HG02870 (cell line): ENCODE data around the gene CCN2.

Experiments used
- ATAC-seq: cut with Tn5 transposase; IDR thresholded peaks from one replicate; pipeline ENCODE4 v1.9.1; 2021; ENCODE audit warnings: mild to moderate bottlenecking, moderate library complexity; ENCODE audit not compliant: unreplicated experiment

Gene CCN2, protein sequence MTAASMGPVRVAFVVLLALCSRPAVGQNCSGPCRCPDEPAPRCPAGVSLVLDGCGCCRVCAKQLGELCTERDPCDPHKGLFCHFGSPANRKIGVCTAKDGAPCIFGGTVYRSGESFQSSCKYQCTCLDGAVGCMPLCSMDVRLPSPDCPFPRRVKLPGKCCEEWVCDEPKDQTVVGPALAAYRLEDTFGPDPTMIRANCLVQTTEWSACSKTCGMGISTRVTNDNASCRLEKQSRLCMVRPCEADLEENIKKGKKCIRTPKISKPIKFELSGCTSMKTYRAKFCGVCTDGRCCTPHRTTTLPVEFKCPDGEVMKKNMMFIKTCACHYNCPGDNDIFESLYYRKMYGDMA

GRCh38 chr6:131950767-131951575, at the start of gene CCN2:
TSS of gene CCN2 (minus strand) at chr6:131951372. CDS start at chr6:131951172, 200 bp downstream.
- no peak for ATAC-seq

GRCh38 chr6:132000296-132000695, 49.1 kb upstream of the CCN2 start:
- ATAC-seq: no peak

GRCh38 chr6:131999545-132000146, 48.5 kb upstream of the CCN2 start:
- no peak for ATAC-seq

- no peak for ATAC-seq
Observed at GRCh38 chr6:131998255-131998982, 47.2 kb upstream of the CCN2 start.

DNA sequence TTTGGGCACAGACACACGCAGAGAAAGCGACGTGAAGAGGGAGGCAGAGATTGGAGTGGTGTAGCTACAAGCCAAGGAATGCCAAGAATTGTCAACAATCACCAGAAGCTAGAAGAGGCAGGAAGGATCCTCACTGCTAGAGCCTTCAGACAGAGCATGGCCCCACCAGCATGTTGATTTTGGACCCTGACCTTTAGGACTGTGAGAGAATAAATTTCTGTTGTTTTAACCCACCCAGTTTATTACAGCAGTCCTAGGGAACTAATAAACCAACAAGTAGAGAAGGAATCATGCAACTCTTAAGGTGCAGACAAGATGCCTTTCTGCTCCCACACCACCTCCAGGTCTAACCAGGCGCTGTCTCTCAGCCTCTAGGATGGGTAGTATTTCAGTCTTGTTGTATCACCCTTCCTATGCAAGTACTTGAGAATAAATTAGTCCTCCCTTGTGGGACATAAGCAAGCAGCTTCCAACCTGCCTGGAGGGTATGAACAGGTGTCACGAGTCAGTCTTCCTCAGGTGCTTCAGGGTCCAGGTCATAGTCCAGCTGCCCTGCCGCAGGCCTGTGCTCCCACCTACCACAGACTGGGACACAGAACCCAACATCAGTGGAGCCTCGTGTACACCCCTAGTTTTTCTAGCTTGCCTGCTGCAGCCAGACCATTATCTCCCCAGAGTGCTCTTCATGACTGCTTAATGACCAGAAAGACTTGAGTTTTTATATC, 46.4 kb upstream of the CCN2 start:
- ATAC-seq: no peak

- ATAC-seq: no peak
Observed at GRCh38 chr6:131995917-131996316, 44.7 kb upstream of the CCN2 start.

GRCh38 chr6:131992557-131992956, 41.4 kb upstream of the CCN2 start:
- no peak for ATAC-seq

- ATAC-seq: no peak
Observed at GRCh38 chr6:131989036-131989435, 37.9 kb upstream of the CCN2 start.

GRCh38 chr6:131982740-131983259, 31.6 kb upstream of the CCN2 start:
- no peak for ATAC-seq

- no peak for ATAC-seq
Observed at GRCh38 chr6:131981624-131981978, 30.4 kb upstream of the CCN2 start.

DNA sequence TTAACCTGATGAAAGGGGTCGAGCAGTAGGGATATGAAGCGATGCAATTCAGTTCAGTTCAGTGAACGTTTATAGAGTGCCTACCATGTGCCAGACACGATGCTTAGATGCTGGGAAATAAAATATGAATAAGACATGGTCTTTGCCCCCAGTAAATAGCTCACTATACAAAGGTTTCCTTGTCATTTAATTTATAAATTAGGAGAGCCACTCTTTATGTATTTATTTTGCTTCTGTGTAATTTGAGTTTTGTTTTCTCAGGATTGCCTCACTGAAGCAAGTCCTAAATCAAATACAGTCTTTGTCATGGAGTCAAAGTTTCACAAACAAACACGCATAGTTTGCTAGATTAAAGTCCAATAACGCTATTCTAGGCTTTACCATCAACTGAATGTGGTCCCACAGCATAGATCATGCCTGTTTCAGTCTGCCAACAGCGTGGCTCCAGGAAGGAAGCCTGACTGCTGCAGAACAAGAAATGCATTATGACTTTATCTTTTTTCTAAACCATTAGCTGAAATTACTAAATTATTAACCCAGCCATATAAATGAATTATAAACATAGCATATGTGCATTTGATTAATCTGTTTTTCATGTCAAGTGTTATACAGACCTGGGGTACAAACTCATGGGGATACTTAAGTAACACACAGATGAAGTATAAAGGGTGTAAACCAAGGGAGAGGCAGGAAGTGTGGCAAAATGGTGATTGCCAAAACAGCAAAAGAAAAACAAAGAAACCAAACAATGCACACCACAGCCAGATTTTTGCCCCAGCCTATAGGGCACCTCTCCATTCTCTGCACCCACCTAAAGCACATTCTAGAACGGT, 29.8 kb upstream of the CCN2 start:
- no peak for ATAC-seq

DNA sequence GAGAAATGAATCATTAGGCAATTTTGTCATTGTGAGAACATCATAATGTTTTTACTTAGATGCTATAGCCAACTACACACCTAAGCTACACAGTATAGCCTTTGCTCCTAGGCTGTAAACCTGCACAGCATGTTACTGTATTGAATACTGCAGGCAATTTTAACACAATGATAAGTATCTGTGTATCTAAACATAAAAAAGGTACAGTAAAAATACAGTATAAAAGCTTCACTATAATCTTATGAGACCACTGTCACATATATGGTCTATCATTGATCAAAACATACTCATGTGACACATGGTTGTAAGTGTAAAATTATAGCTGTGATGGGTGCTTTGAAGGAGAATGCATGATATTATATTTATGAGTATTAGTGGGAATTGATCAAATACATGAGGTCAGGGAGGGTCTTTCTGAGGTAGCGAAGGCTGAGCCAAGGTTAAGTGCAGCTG, 29.2 kb upstream of the CCN2 start:
- ATAC-seq: no peak

GRCh38 chr6:131979515-131980337, 28.6 kb upstream of the CCN2 start:
- no peak for ATAC-seq

DNA sequence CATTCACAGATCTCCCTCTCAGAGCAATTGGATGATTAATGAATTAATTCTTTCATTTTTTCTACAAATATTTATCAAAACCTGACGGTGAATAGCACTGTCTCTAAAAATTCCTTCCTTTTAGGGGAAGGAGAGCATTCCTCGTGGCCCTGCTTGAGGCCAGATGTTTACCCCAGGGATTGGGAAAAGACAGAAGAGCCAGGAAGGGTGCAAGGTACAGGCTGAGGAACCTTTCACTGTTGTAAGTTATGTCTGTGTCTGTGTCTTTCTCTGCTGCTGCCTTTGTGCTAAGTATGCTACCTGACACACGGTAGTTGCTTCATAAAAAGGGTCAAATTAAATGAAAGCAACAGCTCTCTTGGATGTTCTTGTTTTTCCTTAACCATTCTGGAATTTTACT, 27.4 kb upstream of the CCN2 start:
- no peak for ATAC-seq

DNA sequence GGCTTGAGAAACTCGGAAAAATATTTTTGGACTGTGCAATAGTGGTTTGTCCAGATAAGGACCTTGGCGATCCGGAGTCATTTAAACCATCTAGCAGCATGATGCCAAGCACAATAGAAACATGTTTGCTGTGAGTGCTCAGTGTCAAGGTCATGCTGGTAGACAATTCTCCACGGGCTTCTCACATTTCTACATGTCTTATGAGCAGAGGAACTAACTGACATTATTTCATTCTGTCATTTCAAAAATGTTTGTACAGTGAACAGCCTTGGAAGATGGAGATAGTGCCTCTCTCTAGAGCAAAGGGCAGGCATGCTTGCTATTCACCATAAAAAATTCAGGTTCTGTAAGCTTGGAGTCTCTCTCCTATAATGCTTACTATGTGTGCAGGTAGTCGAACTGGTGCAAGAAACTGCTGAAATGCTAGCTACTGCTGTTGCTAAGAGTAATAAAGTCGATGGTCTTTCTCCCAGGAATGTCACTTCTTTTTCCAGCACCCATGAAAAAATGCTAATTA, 25.4 kb upstream of the CCN2 start:
- no peak for ATAC-seq

DNA sequence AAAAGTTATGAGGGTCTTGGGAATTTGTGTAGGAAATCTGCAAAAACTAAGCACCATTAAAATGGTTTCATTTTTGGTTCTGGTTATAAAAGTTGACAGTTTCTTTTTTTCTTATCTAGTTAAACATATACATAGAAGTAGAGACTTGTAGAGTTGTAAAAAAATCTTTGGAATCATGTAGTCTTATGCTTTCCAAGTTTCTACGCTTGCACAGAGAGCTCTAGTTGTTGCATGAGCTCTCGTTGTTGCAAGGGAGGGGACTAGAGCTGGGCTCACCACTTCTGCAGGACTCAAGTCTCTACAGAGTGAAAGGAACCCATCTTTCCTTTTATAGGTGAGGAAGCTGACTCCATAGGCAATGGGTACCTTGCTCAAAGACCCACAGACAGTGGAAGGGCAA, 21.6 kb upstream of the CCN2 start:
- ATAC-seq: no peak

- ATAC-seq: no peak
Observed at GRCh38 chr6:131970076-131970859, 19.1 kb upstream of the CCN2 start.

GRCh38 chr6:131968656-131969055, 17.5 kb upstream of the CCN2 start:
- no peak for ATAC-seq
